NOMO-1 treated with DMSO at 0.1 percent for 48 hours (cell line): ENCODE results near the gene ZIC4.

Source experiments
- DNase-seq: peaks from one replicate; lab custom pipeline; 2025; ENCODE audit not compliant: unreplicated experiment; lab: John Stamatoyannopoulos, UW

Gene ZIC4

DNA sequence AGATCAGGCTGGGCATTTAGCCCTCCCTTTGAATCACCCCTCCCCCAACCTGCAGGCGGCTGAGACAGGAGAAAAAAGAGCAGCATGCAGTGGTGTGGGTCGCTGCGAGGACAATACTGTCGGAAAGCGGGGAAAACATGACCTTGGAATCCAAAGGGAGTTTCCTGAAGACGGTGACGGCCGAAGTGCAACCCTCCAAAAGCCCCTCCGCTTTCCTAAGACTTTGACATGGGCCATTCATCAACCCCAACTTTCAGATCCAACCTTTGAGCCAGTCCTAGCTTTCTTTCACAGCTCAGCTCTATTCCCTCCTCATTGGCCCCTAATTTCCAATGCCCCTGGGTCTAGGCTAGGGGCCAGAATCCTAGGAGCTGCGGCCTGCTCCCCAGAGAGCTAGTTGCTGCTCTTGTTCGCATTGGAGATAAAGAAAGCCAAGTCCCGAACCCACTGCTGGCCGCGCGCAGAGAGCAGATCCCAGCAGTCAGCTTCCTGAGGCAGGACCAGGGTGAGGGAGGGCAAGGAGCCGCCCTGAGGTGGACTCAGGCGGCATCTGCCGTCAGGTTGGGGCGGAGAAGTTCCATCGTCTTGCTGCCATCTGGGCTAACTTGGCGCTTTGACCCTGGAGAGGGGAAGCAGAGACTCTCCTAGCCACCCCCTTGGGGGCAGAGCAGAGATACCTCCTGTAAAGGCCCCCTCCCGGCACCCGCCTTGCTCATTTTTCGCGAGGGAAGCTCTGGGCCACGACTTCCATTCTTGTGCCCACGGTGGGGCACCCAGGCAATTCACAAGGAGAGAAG is 914 bp downstream of the ZIC4 start:
- DNase-seq = no peak

DNA sequence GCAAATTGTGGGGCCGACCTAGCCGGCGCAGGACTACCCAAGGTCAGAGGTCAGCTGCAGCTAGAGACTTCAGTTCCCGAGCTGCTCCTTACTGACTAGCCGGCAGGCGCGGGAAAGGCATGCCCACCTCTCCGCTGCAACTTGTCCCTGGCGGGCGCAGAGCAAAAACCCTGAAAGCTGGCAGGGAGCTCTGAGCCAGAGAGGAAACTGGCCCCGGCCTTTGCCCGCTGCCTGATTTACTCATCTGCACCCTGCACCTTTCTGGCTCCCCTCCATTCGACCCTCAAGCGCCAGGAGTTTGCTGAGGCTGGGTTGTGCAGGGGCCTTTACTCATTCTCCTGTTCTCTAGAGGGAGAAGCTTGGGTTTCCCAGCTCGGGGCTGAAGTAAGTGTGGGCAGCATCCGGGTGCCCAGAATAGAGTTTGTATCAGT is 1.5 kb downstream of the ZIC4 start:
- DNase-seq = no peak

GRCh38 chr3:147404000-147404799 is 2.1 kb downstream of the ZIC4 start:
- DNase-seq = no peak

- DNase-seq = no peak
These were observed 2.8 kb downstream of the ZIC4 start for GRCh38 chr3:147403511-147403910.

DNA sequence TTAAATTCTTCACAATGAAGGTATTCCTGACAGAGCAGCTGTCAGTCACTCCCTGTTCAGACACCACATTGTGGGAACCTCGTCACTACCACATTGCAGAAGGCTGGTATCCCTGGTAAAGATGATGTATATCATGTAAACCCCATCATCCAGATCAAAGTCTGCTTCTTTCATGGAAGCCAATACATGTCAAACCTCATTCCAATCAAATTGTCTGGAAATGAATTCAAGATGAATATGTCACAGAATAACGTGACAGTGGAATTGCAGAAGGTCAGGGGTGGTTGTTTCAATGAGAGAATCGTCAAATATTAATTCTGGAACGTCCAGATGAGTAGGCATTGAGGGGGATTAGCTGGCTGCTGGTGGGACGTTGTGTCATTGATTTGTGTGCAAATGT is 4.2 kb downstream of the ZIC4 start:
- no peak for DNase-seq

- no peak for DNase-seq
These were observed 4.9 kb downstream of the ZIC4 start for GRCh38 chr3:147401421-147401820.

DNA sequence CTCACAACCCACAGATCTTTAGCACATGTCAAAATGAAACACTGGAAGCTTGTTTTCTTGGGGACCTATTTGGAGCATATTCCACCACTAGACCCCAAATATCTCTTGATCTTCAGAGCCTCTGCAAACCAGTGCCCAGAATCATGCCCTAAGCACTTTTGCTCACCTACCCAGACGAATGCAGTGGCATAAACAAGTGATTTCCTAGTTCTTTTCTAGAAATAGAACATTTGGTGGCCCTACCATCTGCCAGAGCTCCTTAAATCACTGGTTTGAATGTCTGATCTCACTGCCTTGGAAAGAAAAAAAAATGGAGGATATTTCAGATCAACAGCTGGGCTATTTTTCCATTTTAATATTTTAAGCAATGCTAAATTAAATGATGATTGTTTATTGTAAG is 5.3 kb downstream of the ZIC4 start:
- no peak for DNase-seq

DNA sequence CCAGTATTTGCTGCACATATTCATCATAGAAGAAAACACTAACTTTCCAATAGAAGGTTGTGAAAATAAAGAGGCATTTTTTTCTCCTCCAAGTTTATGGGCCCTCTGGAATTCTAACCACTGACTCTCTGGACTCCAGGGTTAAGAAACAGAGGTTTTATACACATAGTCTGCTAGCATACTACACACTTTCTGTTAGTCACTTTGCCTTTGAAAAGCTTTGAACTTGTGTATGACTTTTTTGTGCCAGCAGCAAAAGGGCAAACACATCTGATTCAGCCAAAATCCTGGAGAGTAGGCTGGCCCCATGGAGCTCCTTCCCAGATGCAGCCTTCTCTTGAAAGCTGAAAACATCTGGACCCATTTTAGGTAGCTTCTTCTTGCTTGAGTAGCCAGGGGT is 6.2 kb downstream of the ZIC4 start:
- no peak for DNase-seq

DNA sequence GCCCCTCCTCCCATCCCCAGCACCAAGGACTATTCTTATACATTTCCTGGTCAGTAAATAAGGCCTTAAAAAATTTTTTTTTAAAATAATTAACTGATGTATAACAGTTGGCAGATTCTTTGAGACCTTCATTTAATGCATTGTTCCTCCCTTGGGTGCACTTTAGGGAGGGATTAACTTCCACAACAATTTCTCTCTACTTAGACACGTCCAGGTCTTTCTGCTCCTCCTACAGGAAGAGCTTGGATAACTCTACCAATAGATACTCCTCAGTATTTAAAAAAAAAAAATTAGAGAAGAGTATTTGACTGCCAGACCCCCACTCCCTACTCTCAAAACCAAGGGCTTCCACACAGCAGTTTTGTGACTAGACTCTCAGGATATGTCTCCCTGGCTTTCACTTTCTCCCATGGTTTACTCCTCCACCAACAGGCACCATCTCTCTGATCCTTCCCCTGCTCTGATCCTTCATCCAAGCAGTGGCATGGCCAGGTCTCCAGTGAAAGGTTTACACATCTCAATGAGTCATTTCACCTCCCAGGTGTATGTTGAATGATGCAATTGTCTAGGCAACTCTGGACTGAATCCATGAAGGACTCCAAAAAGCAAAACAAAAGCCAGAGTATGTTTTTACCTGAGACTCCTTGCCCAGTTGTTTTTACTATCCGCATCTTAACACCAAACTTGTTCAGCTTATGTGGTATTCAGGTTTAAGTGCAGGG is 7.4 kb downstream of the ZIC4 start:
- DNase-seq = no peak

DNA sequence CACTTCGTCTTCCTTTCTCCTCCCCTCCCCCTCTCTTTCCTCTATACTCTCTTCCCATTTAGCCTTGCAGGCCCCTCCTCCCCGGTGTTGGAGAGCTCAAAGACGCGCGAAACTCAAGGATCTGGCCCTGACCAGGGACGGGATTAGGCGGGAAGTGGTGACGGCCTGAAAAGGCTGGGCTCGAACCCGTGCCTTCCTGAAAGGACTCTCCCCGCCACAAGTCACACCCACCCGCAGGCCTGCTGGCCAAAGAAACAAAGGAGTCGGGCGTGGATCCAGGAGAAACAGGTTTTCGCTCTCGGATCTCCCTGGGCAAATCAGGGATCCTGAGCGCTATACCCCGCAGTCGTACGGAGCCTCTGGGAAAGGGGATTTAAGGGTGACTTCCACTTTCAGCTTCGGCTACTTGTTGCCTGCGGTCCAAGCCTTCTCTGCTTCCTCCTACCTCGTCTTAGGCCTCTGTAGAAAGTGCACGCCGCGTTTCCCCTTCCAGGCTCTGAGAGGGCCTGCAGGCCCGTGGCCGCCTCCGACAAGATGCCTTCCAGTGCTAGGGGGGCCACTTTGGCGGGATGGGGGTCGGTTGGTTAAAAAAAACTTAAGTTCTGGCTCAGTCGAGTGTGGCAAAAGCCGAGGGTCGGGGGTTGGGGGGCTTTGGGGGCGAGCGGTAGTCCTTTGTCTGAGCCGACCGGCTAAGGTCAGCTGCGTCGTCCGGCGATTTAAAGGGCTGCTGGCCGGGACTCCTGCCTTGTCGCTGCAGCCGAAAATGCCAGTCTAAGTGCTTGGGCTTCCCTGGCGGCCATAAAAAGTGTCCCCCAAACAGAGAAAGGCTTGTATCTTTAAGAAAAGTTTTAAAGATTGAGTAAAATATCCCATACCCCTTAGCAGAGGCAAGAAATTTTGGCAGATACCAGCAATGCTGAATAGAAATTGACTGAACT is 8.2 kb downstream of the ZIC4 start:
- DNase-seq = no peak

DNA sequence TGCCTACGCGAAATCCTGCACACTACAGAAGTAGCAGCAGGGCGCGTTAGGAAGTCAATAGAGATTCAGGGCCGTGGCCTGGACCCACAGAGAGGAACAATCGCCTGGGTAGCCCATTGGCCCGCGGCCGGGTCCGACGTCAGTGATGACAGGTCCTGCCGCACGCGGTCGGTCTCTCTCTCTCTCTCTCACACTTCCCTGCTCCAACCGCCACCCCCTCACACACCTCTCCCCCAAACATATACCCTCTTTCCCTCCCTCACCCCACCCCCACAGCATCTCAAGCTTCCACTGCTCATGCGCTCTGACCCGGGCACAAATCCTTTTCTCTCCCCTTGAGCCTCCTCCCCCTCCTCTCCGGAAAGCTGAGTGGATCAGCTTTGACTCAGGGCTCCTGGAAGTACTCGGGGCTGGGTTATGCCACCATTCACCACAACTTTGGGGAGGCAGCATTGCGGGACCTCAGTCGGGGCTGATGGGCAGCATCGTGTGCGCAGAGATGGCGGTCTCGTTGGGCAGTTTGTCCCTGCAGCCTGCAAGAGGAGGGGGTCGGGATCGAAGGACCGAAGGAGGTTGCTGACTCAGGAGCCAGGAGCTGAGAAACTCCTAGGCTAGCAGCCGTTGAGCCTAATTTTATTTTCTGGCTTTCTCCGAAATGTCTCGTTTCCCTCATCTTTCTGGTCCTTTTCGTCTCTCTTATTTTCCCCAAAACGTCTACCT is 9.0 kb downstream of the ZIC4 start:
- DNase-seq = no peak

GRCh38 chr3:147396712-147397046 is 9.7 kb downstream of the ZIC4 start:
- DNase-seq = no peak

- DNase-seq = no peak
These were observed 10.2 kb downstream of the ZIC4 start for GRCh38 chr3:147395899-147396711.

GRCh38 chr3:147394884-147395225 is 11.5 kb downstream of the ZIC4 start:
- no peak for DNase-seq

DNA sequence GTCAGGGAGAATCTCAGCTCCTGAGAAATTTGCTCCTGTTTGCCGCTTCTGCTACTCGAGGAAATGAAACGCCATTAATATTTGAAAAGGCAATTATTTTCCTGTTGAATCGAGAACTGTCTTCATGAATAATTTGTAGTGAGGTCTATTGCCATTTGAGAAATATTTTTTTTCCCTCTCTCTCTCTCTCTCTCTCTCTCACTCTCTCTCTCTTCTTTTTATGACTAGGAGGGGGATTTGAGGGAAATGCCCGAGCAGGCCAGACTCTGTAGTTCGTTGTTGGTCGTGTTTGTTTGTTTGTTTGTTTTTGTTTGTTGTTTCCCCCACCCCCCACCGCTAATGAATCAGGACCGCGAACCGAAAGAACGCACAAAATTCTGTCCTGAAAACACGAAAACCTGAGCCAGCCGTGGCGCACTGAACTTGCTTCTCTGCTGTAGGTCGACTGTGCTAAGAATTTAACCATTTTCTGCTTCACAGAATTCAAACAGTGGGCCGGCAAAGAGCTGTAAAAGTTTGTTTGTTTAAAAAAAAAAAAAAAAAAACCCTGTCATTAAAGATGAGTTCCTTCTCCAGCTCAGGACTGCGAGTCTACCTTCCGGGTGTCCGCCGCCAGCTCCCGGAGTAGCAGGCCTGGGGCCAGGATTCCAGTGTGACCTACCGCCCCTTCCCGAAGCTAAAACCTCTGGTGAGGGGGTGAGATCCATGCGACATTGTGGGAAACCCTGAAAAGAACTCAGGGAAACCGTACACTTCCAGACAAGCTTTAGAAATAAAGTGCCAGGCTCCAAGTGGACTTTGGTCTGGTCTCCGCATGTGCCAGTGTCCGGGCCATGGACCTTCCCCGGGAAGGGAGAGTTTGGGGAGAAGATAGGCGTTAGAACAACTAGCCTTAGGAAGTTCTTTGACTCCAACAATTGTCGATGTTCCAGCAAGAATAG is 12.1 kb downstream of the ZIC4 start:
- no peak for DNase-seq

DNA sequence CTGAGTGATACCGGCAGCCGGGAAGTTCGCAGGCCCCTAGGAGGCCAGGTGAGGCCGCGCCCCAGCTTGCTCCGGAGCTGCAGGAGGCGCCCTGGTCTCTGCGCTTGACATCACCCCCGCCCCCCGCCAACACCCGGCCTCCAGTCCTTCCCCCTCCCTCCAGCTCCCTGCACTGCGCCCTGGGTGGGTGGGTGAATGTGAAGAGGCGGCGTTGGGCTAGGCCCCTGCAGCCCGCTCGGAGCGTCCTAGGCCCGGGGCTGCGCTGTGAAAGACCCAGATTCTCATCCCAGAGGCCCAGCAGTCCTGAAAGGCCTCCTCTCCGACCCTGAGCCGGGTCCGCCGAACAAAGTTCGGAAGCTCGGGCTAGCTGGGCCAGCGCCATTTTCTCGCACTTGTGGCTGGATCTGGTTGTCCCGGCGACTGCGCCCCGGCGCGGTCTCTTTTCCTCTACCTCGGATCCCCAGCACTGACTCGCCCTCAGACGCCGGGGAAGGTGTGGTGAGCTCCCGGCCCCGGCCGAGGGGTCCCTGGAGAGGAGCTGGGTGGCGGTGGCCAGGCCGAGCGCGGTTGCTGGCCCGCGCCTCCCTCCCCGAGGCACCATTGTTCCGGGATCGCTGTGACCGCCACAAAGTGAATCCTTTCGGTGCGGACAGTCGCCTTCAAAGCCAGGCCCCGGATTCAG is 12.9 kb downstream of the ZIC4 start:
- no peak for DNase-seq

GRCh38 chr3:147392625-147392946 is 13.8 kb downstream of the ZIC4 start:
- DNase-seq = no peak
